KBM-7 (cell line): ENCODE measurements around the gene TTC34.

Experiments
- DNase-seq: peaks from one replicate; pipeline ENCODE4 v3.0.0-alpha.2; 2015
- in situ Hi-C: fragments of 300-500 bp; cut with MboI; formaldehyde crosslinking; loops from 2 replicates; pipeline ENCODE4 v1.14.3; 2020; ENCODE audit warnings: low sequenced_read_pairs, low pct_unique_long_range_greater_than_20kb, mixed read lengths

The TTC34 gene

GRCh38 chr1:2830761-2831425 lies 29.4 kb upstream of the TTC34 start:
- no peak for DNase-seq
- in situ Hi-C loops: no loop called here

- no peak for DNase-seq
- in situ Hi-C loops: no loop called here
Observed at GRCh38 chr1:2829846-2830615, 28.5 kb upstream of the TTC34 start.

GRCh38 chr1:2828586-2829250 lies 27.2 kb upstream of the TTC34 start:
- in situ Hi-C loops: no loop called here
- no peak for DNase-seq

- in situ Hi-C loops: no loop called here
- DNase-seq: no peak
Observed at GRCh38 chr1:2826736-2827292, 25.3 kb upstream of the TTC34 start.

GRCh38 chr1:2826316-2826715 lies 24.8 kb upstream of the TTC34 start:
- in situ Hi-C loops: no loop called here
- DNase-seq: no peak

- in situ Hi-C loops: no loop called here
- DNase-seq: no peak
Observed at GRCh38 chr1:2825487-2826189, 24.1 kb upstream of the TTC34 start.

GRCh38 chr1:2824999-2825398 lies 23.5 kb upstream of the TTC34 start:
- DNase-seq: no peak
- in situ Hi-C loops: no loop called here

- in situ Hi-C loops: no loop called here
- DNase-seq: no peak
Observed at GRCh38 chr1:2823921-2824610, 22.6 kb upstream of the TTC34 start.

GRCh38 chr1:2822621-2823145 lies 21.2 kb upstream of the TTC34 start:
- in situ Hi-C loops: no loop called here
- no peak for DNase-seq

- in situ Hi-C loops: no loop called here
- peak; percentile 22 for DNase-seq
Observed at GRCh38 chr1:2821966-2822620, 20.6 kb upstream of the TTC34 start.

GRCh38 chr1:2821373-2821955 lies 20.0 kb upstream of the TTC34 start:
- DNase-seq: no peak
- in situ Hi-C loops: no loop called here

GRCh38 chr1:2820731-2821372 lies 19.4 kb upstream of the TTC34 start:
- DNase-seq: no peak
- in situ Hi-C loops: no loop called here

GRCh38 chr1:2819831-2820730 lies 18.6 kb upstream of the TTC34 start:
- in situ Hi-C loops: no loop called here
- DNase-seq: no peak

GRCh38 chr1:2819429-2819828 lies 17.9 kb upstream of the TTC34 start:
- no peak for DNase-seq
- in situ Hi-C loops: no loop called here

GRCh38 chr1:2817784-2818564 lies 16.5 kb upstream of the TTC34 start:
- DNase-seq: no peak
- in situ Hi-C loops: no loop called here

GRCh38 chr1:2816786-2817185 lies 15.3 kb upstream of the TTC34 start:
- in situ Hi-C loops: no loop called here

More at GRCh38 chr1:2816786-2817185, 15.3 kb upstream of the TTC34 start:
- no peak for DNase-seq
